ENCODE results near the gene ZNF668.

DNA sequence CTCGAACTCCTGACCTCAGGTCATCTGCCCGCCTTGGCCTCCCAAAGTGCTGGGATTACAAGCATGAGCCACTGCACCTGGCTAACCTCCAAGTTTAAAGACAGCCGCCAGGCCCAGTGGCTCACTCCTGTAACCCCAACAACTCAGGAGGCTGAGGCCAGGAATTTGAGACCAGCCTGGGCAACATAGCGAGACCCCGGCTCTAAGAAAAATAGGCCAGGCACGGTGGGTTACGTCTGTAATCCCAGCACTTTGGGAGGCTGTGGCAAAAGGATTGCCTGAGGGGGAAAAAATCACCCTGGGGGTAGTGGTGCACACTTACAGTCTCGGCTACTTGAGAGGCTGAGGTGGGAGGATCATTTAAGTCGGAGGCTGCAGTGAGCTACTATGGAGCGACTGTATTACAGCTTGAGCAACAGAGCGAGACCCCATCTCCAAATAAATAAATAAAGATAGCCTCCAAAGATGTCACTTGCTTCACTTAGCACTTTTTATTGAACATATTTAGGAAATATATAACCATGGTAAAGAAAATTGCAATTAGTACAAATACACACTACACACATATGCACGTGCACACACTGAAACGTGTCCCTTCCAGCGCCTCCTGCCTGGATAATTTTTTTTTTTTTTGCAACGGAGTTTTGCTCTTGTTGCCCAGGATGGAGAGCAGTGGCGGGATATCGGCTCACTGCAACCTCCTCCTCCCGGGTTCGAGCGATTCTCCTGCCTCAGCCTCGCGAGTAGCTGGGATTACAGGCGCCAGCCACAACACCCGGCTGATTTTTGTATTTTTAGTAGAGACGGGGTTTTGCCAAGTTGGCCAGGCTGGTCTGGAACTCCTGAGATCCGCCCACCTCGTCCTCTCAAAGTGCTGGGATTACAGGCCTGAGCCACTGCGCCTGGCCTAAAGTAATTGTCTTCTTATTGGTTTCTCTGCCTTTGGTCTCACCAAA, 32.7 kb upstream of the ZNF668 start:
- no peak for TF ChIP-seq EZH2phosphoT487 (IDR thresholded peaks at IDR 0.05; ENCODE audit: low read depth, severe bottlenecking, unreplicated experiment)
- TF ChIP-seq, protein P1, sequence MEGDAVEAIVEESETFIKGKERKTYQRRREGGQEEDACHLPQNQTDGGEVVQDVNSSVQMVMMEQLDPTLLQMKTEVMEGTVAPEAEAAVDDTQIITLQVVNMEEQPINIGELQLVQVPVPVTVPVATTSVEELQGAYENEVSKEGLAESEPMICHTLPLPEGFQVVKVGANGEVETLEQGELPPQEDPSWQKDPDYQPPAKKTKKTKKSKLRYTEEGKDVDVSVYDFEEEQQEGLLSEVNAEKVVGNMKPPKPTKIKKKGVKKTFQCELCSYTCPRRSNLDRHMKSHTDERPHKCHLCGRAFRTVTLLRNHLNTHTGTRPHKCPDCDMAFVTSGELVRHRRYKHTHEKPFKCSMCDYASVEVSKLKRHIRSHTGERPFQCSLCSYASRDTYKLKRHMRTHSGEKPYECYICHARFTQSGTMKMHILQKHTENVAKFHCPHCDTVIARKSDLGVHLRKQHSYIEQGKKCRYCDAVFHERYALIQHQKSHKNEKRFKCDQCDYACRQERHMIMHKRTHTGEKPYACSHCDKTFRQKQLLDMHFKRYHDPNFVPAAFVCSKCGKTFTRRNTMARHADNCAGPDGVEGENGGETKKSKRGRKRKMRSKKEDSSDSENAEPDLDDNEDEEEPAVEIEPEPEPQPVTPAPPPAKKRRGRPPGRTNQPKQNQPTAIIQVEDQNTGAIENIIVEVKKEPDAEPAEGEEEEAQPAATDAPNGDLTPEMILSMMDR (IDR thresholded peaks at IDR 0.05; ENCODE audit: poor library complexity) = no peak
- no peak for TF ChIP-seq EZH2 (IDR thresholded peaks at IDR 0.05; ENCODE audit: borderline replicate concordance)
